Psoas muscle (tissue), 8 donors: ENCODE measurements around the gene PTH1R. TPM values are rescaled to one million over a fixed set of nuclear protein-coding genes. Genes with fewer than 3 reads are reported as not detected.

Experiments
- ATAC-seq, 4 donors: fragments of 200-7000 bp; cut with Tn5 transposase; one replicate each; pipeline ENCODE4 v1.9.1; 2020; ENCODE audit warnings: moderate library complexity in 3 of 4, mild to moderate bottlenecking in 2 of 4
- DNase-seq, 2 donors: peaks; one replicate each; pipeline ENCODE4 v3.0.0-alpha.2; 2020
- H3K27ac ChIP-seq: fragments of 200-600 bp; one replicate; pipeline ENCODE4 v1.8.0; 2022
- H3K27me3 ChIP-seq, 3 donors: fragments of 200-600 bp in 1 of 3; one replicate each; pipeline versions ENCODE4 v1.6.1 to v1.8.0; 2013 to 2022; ENCODE audit warnings: low read length in 2 of 3, mild to moderate bottlenecking in 2 of 3, moderate library complexity in 1 of 3; ENCODE audit not compliant: insufficient read depth in 3 of 3
- H3K36me3 ChIP-seq, 2 donors: fragments of 200-600 bp in 1 of 2; one replicate each; pipeline versions ENCODE4 v1.6.1 to v1.8.0; 2013 to 2022; ENCODE audit warnings: low read depth in 1 of 2, mild to moderate bottlenecking in 1 of 2, moderate library complexity in 1 of 2; ENCODE audit not compliant: insufficient read depth in 1 of 2
- H3K4me1 ChIP-seq: fragments of 200-600 bp; one replicate; pipeline ENCODE4 v1.8.0; 2022
- H3K4me3 ChIP-seq: fragments of 200-600 bp; one replicate; pipeline ENCODE4 v1.8.0; 2022; ENCODE audit warnings: mild to moderate bottlenecking
- H3K9me3 ChIP-seq: fragments of 200-600 bp; one replicate; pipeline ENCODE4 v1.8.0; 2022
- WGBS, 3 donors: extraction: QIAGEN DNeasy Blood & Tissue Kit; methylation state at CpG; one replicate each; pipeline versions ENCODE4 v1.1.6 to v1.1.7; 2013; 5-methylcytosine and 5-hydroxymethylcytosine counted together
- intact Hi-C, 2 donors: fragments of 100-400 bp; cut with DNase I; formaldehyde crosslinking; loops; one replicate each; pipeline versions ENCODE4 v1.11.0 to v1.14.2; 2022
- polyA plus RNA-seq, 3 donors: library from polyadenylated mRNA; stranded (reverse); fragments of 200-250 nt; gene quantifications; one replicate each; pipeline ENCODE4 v1.2.3, GENCODE V29; 2013
- total RNA-seq, 4 donors: library from RNA; stranded (reverse); fragmentation: NEBNext Ultra II Directional in 2 of 4; extraction: Animal tissue kit (Norgen Biotek cat#: 25700) in 2 of 4; gene quantifications; one replicate each; pipeline versions ENCODE4 v1.2.1 to v1.2.4, GENCODE V29; 2021 to 2023
- TF ChIP-seq, protein P1 (sequence below): fragments of 200-600 bp; IDR thresholded peaks from one replicate; pipeline ENCODE4 v1.8.0; 2022; ENCODE audit warnings: antibody characterized with exemption
- donor health status: healthy with polysubstance abuse.
- donor health status: DM: no; HTN: no; CAD: no; lungs with moderate emphysema.
- donor health status: Bipolar disorder and iron deficiency.
- donor health status: healthy.
- donor health status: DM: yes; HTN: yes; CAD: no.
- donor health status: DM: no; HTN: no; CAD: no.
- donor health status: DM: no; HTN: no; CAD: no.
- donor health status: DM: yes; HTN: yes; CAD: no.

The PTH1R gene
- total and polyA plus RNA-seq, 7 donors: 1.1 to 5.9 (median 4.2) TPM

DNA sequence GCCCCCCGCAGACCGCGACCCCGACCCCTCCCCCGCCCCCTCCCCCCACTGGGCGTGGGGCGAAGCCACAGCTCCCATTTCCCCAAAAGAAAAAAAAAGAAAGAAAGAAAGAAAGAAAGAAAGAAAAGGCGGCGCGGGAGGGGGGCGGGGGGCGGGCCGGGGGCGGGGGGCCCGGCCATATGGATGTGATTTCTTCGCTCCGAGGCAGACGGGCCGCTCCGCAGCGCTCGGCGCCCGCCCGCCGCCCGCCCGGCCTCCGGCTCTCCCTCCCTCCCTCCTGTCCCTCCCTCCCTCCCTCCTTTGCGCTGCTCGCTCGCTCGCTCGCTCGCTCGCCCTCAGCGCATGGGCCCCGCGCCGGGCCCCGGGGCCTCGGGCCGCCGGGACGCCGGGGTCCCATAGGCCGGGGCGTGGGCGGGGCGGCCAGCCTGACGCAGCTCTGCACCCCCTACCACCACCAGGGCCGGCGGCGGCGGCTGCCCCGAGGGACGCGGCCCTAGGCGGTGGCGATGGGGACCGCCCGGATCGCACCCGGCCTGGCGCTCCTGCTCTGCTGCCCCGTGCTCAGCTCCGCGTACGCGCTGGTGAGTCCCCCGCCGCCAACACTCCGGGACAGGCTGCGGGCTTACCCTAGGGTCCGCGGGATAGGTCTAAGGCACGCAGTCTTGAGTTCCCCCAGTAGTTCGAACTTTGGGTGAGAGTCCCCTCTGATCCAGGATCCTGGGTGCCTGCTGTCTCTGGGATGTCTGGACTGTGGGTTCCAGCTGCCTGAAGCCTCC, 5.7 kb downstream of the PTH1R start:
- WGBS, 3 donors: 10 to 33% (median 24%) methylated on average over 7 to 61 of the region's 78 CpGs
- H3K4me3 ChIP-seq: peak overlapping the region; percentile 71
- intact Hi-C loops: no loop called here
- H3K36me3 ChIP-seq: no peaks in the 10 kb centered on the region
- DNase-seq: no peak
- peaks cover 4% of the 10 kb centered on the region for H3K4me1 ChIP-seq
- TF ChIP-seq, protein P1, sequence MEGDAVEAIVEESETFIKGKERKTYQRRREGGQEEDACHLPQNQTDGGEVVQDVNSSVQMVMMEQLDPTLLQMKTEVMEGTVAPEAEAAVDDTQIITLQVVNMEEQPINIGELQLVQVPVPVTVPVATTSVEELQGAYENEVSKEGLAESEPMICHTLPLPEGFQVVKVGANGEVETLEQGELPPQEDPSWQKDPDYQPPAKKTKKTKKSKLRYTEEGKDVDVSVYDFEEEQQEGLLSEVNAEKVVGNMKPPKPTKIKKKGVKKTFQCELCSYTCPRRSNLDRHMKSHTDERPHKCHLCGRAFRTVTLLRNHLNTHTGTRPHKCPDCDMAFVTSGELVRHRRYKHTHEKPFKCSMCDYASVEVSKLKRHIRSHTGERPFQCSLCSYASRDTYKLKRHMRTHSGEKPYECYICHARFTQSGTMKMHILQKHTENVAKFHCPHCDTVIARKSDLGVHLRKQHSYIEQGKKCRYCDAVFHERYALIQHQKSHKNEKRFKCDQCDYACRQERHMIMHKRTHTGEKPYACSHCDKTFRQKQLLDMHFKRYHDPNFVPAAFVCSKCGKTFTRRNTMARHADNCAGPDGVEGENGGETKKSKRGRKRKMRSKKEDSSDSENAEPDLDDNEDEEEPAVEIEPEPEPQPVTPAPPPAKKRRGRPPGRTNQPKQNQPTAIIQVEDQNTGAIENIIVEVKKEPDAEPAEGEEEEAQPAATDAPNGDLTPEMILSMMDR: no peak
- peaks cover 0 to 42% (median 4%) of the 10 kb centered on the region in 3 donors for H3K27me3 ChIP-seq
- no peaks in the 10 kb centered on the region for H3K9me3 ChIP-seq
- ATAC-seq: peak; percentile 34 to 74 (median 62)
- no peak overlapping the region for H3K27ac ChIP-seq

DNA sequence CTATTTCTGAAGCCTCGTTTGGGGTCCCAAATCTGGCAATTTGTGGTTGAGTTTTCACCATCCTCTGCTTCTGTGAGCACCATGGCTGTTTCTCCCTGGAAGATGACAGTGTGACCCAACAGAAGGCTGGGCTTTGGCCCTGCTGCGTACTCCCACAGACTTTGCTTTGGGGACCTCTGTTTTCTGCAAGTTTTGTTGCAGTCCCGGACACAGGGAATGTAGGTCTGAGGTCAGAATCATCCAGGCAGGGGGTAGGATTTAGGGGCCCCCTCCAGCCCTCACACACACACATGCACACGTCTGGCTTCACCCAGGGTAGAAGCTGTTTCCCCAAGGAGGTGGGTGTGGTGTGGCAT, 6.3 kb downstream of the PTH1R start:
- Histone ChIP-seq H3K36me3 (no peaks in the 10 kb centered on the region), H3K27ac (no peak overlapping the region), H3K4me1 (peaks cover 4% of the 10 kb centered on the region), H3K27me3 (peaks cover 0 to 42% (median 4%) of the 10 kb centered on the region in 3 donors), H3K4me3 (peak overlapping the region; percentile 71), H3K9me3 (no peaks in the 10 kb centered on the region)
- 74 to 79% (median 74%) methylated on average over 4 of the region's 4 CpGs for WGBS, 3 donors
- intact Hi-C loops: no loop called here
- TF ChIP-seq, protein P1: no peak
- ATAC-seq (no peak), DNase-seq (no peak)

DNA sequence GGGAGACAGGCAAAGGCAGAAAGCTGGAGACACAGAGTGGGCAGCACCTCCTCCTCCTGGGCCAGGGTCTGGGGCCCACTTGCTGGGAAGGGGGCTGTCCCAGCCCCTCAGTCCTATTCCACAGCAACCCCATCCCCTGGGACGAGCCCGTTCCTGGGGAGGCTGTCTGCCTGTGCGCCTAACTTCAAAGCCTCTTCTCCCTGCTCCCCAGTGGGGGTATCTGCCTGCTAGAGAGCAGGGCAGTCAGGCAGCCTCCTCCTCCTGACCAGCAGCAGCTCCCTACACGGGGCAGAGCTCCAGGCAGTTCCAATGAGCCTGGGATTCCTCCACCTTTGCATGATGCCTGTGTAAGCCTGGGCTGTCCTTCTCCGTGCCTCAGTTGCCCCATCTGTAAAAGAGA, 6.9 kb downstream of the PTH1R start:
- Histone ChIP-seq H3K27me3 (peaks cover 0 to 42% (median 4%) of the 10 kb centered on the region in 3 donors), H3K4me3 (no peak overlapping the region), H3K36me3 (no peaks in the 10 kb centered on the region), H3K4me1 (peaks cover 4% of the 10 kb centered on the region), H3K27ac (no peak overlapping the region), H3K9me3 (no peaks in the 10 kb centered on the region)
- 77 to 84% (median 82%) methylated on average over 5 of the region's 5 CpGs for WGBS, 3 donors
- intact Hi-C loops: no loop called here
- DNase-seq (no peak), ATAC-seq (no peak)
- TF ChIP-seq, protein P1: no peak

DNA sequence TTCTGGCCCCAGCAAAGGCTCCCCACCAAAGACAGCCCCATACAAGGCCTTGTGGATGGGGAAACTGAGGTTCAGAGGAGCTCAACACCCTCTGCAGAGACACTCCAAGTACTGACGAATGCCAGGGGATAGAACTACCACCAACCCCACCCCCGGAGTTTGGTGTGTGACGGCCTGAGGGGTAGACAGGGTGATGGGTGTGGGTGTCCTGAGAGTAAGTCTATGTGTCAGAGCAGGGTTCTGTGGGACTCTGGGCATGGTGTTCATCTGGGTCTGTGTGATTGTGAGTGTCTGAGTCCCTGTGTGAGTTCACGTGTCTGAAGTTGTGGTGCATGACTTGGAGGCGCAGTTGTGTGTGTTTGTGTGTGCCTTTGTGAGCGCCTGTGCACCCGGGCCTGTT, 7.4 kb downstream of the PTH1R start:
- H3K27ac ChIP-seq: no peak overlapping the region
- H3K36me3 ChIP-seq: no peaks in the 10 kb centered on the region
- WGBS, 3 donors: 90 to 97% (median 93%) methylated on average over 7 of the region's 7 CpGs
- no peaks in the 10 kb centered on the region for H3K9me3 ChIP-seq
- H3K27me3 ChIP-seq: peaks cover 0 to 42% (median 4%) of the 10 kb centered on the region in 3 donors
- ATAC-seq (no peak), DNase-seq (no peak)
- TF ChIP-seq, protein P1: no peak
- H3K4me3 ChIP-seq: no peak overlapping the region
- peaks cover 4% of the 10 kb centered on the region for H3K4me1 ChIP-seq
- intact Hi-C loops: no loop called here

DNA sequence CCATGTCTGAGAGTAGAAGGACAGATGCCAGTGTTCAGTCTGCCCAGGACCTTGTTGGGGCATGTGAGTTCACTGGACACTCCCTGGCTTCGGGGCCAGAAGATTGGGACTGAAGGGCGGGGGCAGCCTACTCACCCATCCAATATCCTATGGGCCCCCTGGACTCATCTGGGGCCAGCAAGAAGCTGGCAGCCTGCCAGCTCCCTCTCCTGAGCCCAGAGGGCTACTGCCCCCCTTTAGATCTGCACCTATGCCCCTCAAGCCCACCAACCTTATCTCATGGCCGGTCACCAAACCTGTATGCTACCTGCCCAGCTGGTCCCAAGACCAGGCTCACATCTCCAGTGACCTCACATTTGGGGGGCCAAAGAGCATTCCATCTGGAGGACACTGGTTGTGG, 8.1 kb downstream of the PTH1R start:
- TF ChIP-seq, protein P1: no peak
- Histone ChIP-seq H3K36me3 (no peaks in the 10 kb centered on the region), H3K27ac (no peak overlapping the region), H3K27me3 (peaks cover 0 to 35% (median 4%) of the 10 kb centered on the region in 3 donors), H3K4me3 (no peak overlapping the region), H3K4me1 (peaks cover 4% of the 10 kb centered on the region), H3K9me3 (no peaks in the 10 kb centered on the region)
- intact Hi-C loops: no loop called here
- DNase-seq (no peak), ATAC-seq (no peak)
- 94 to 100% (median 100%) methylated on average over 3 of the region's 3 CpGs for WGBS, 3 donors
